SK-N-SH treated with all-trans-retinoic acid at 6 μM for 48 hours (cell line): ENCODE results near the gene SOS1.

Experiments
- ATAC-seq: fragments of 200-7000 bp; cut with Tn5 transposase; 3 replicates; pipeline ENCODE4 v1.9.1; 2020; ENCODE audit warnings: mild to moderate bottlenecking, moderate library complexity
- ARNTL ChIP-seq: fragments of 450-650 bp; formaldehyde crosslinking; IDR thresholded peaks from 2 replicates; pipeline ENCODE4 v1.5.0; 2020; ENCODE audit warnings: low read depth, mild to moderate bottlenecking, moderate library complexity, borderline replicate concordance
- BACH2 ChIP-seq: fragments of 250-450 bp; sonication (Bioruptor Pico); IDR thresholded peaks from 2 replicates; pipeline ENCODE4 v1.9.0; 2021; ENCODE audit warnings: mild to moderate bottlenecking, borderline replicate concordance
- CREB5 ChIP-seq: fragments of 250-450 bp; sonication (Bioruptor Pico); IDR thresholded peaks from 2 replicates; pipeline ENCODE4 v1.5.1; 2020; ENCODE audit warnings: low read depth, mild to moderate bottlenecking, moderate library complexity
- CSDC2 ChIP-seq: fragments of 250-450 bp; sonication (Bioruptor Pico); IDR thresholded peaks from 2 replicates; pipeline ENCODE4 v1.5.0; 2020; ENCODE audit warnings: mild to moderate bottlenecking, moderate library complexity
- CSRNP3 ChIP-seq: fragments of 250-450 bp; sonication (Bioruptor Pico); IDR thresholded peaks from 2 replicates; pipeline ENCODE4 v1.5.1; 2021; ENCODE audit warnings: mild to moderate bottlenecking, moderate library complexity
- ESRRG ChIP-seq: fragments of 250-450 bp; sonication (Bioruptor Pico); IDR thresholded peaks from 2 replicates; pipeline ENCODE4 v1.6.1; 2021; ENCODE audit warnings: mild to moderate bottlenecking
- GLIS3 ChIP-seq: fragments of 250-450 bp; sonication (Bioruptor Pico); IDR thresholded peaks from 2 replicates; pipeline ENCODE4 v1.5.0; 2020; ENCODE audit warnings: mild to moderate bottlenecking, moderate library complexity
- OSR1 ChIP-seq: fragments of 250-450 bp; sonication (Bioruptor Pico); IDR thresholded peaks from 2 replicates; pipeline ENCODE4 v1.8.0; 2022; ENCODE audit warnings: moderate library complexity, mild to moderate bottlenecking, inconsistent platforms
- PATZ1 ChIP-seq: fragments of 250-450 bp; sonication (Bioruptor Pico); IDR thresholded peaks from 2 replicates; pipeline ENCODE4 v1.8.0; 2020; ENCODE audit warnings: mild to moderate bottlenecking, moderate library complexity, borderline replicate concordance
- POU6F1 ChIP-seq: fragments of 250-450 bp; sonication (Bioruptor Pico); IDR thresholded peaks from 2 replicates; pipeline ENCODE4 v1.8.0; 2021; ENCODE audit warnings: low read depth, mild to moderate bottlenecking, moderate library complexity, borderline replicate concordance
- PPARA ChIP-seq: fragments of 250-450 bp; sonication (Bioruptor Pico); IDR thresholded peaks from 2 replicates; pipeline ENCODE4 v1.5.0; 2020; ENCODE audit warnings: mild to moderate bottlenecking, borderline replicate concordance
- RARB ChIP-seq: fragments of 250-450 bp; sonication (Bioruptor Pico); IDR thresholded peaks from 2 replicates; pipeline ENCODE4 v1.8.0; 2021; ENCODE audit warnings: mild to moderate bottlenecking, moderate library complexity
- SNAI2 ChIP-seq: fragments of 250-450 bp; sonication (Bioruptor Pico); IDR thresholded peaks from 2 replicates; pipeline ENCODE4 v1.5.0; 2020; ENCODE audit warnings: mild to moderate bottlenecking, moderate library complexity
- TCF4 ChIP-seq: fragments of 250-450 bp; sonication (Bioruptor Pico); IDR thresholded peaks from 2 replicates; pipeline ENCODE4 v1.8.0; 2021; ENCODE audit warnings: mild to moderate bottlenecking, moderate library complexity, borderline replicate concordance
- TOX ChIP-seq: fragments of 250-450 bp; sonication (Bioruptor Pico); IDR thresholded peaks from 2 replicates; pipeline ENCODE4 v1.8.0; 2021; ENCODE audit warnings: mild to moderate bottlenecking, moderate library complexity, borderline replicate concordance
- TSHZ2 ChIP-seq: fragments of 250-450 bp; sonication (Bioruptor Pico); IDR thresholded peaks from 2 replicates; pipeline ENCODE4 v1.5.0; 2020; ENCODE audit warnings: mild to moderate bottlenecking, moderate library complexity
- ZC3H10 ChIP-seq: fragments of 250-450 bp; sonication (Bioruptor Pico); IDR thresholded peaks from 2 replicates; pipeline ENCODE4 v1.5.1; 2021; ENCODE audit warnings: mild to moderate bottlenecking, moderate library complexity
- ZFP3 ChIP-seq: fragments of 250-450 bp; sonication (Bioruptor Pico); IDR thresholded peaks from 2 replicates; pipeline ENCODE4 v1.5.0; 2020; ENCODE audit warnings: mild to moderate bottlenecking, moderate library complexity
- ZFP30 ChIP-seq: fragments of 450-650 bp; formaldehyde crosslinking; IDR thresholded peaks from 2 replicates; pipeline ENCODE4 v1.5.0; 2022; ENCODE audit warnings: mild to moderate bottlenecking, moderate library complexity
- ZNF565 ChIP-seq: fragments of 450-650 bp; formaldehyde crosslinking; conservative IDR thresholded peaks from 2 replicates; pipeline ENCODE4 v1.5.0; 2020; ENCODE audit warnings: low read depth, mild to moderate bottlenecking, moderate library complexity
- ZNF70 ChIP-seq: fragments of 450-650 bp; formaldehyde crosslinking; IDR thresholded peaks from 2 replicates; pipeline ENCODE4 v1.5.0; 2020; ENCODE audit warnings: mild to moderate bottlenecking, moderate library complexity
- ZNF8 ChIP-seq: fragments of 450-650 bp; formaldehyde crosslinking; IDR thresholded peaks from 2 replicates; pipeline ENCODE4 v1.5.0; 2020; ENCODE audit warnings: mild to moderate bottlenecking, moderate library complexity

The SOS1 gene

GRCh38 chr2:39080152-39080551 lies 40.7 kb downstream of the SOS1 start:
- ATAC-seq: no peak
- TF ChIP-seq PPARA (CRISPR knock-in tag) (no peak), ARNTL (CRISPR knock-in tag) (no peak), TOX (CRISPR knock-in tag) (no peak), ZNF70 (CRISPR knock-in tag) (no peak)

GRCh38 chr2:39069890-39070465 lies 50.9 kb downstream of the SOS1 start:
- ATAC-seq: no peak

GRCh38 chr2:39069136-39069515 lies 51.7 kb downstream of the SOS1 start:
- TF ChIP-seq SNAI2 (no peak), CREB5 (no peak), ESRRG (CRISPR knock-in tag) (no peak), ZNF565 (CRISPR knock-in tag) (no peak), ZNF70 (CRISPR knock-in tag) (no peak)

More at GRCh38 chr2:39069890-39070465, 50.9 kb downstream of the SOS1 start:
- TF ChIP-seq ESRRG (CRISPR knock-in tag) (no peak), CREB5 (no peak), PPARA (CRISPR knock-in tag) (no peak), TCF4 (no peak), SNAI2 (no peak), ZFP30 (CRISPR knock-in tag) (no peak), CSRNP3 (CRISPR knock-in tag) (no peak), POU6F1 (no peak), ZFP3 (CRISPR knock-in tag) (no peak), BACH2 (CRISPR knock-in tag) (no peak), ZNF70 (CRISPR knock-in tag) (no peak), CSDC2 (CRISPR knock-in tag) (no peak), ARNTL (CRISPR knock-in tag) (no peak), PATZ1 (CRISPR knock-in tag) (no peak), ZNF8 (CRISPR knock-in tag) (no peak), GLIS3 (CRISPR knock-in tag) (no peak), OSR1 (CRISPR knock-in tag) (no peak), RARB (CRISPR knock-in tag) (no peak)

GRCh38 chr2:39068299-39069135 lies 52.3 kb downstream of the SOS1 start:
- no peak; the same call in 2 of the 3 replicates for ATAC-seq
- no peak for TF ChIP-seq TSHZ2
- TF ChIP-seq TCF4: no peak
- TF ChIP-seq CREB5: no peak
- TF ChIP-seq ESRRG (CRISPR knock-in tag): no peak
- no peak for TF ChIP-seq OSR1 (CRISPR knock-in tag)
- TF ChIP-seq RARB (CRISPR knock-in tag): no peak
- no peak for TF ChIP-seq ZNF70 (CRISPR knock-in tag)
- TF ChIP-seq TOX (CRISPR knock-in tag): no peak
- no peak for TF ChIP-seq PPARA (CRISPR knock-in tag)
- no peak for TF ChIP-seq ZC3H10 (CRISPR knock-in tag)
- TF ChIP-seq ZNF8 (CRISPR knock-in tag): no peak

More at GRCh38 chr2:39069136-39069515, 51.7 kb downstream of the SOS1 start:
- ATAC-seq: peak; percentile 43; the same call in 2 of the 3 replicates
